ENCODE data around the gene XRCC1. TPM values are rescaled to one million over a fixed set of nuclear protein-coding genes. Genes with fewer than 3 reads are reported as not detected.
A peak's percentile ranks its signal among the peaks of the same experiment; 100 is the strongest.

XRCC1 gene
- total RNA-seq, 4 donors from 2014 or later = 8.0 to 147 (median 15.8) TPM

GRCh38 chr19:43618921-43619261, 43.6 kb upstream of the XRCC1 start:
- intact Hi-C loops (cut with DNase I; ENCODE audit: low total_unique reads) = no loop called here
- DNase-seq = no peak
- in situ Hi-C loops (cut with MboI; ENCODE audit: low pct_ligation_motif_present in 1 of 4, low pct_unique_long_range_greater_than_20kb in 1 of 4, low sequenced_read_pairs in 3 of 4) = no loop called here

GRCh38 chr19:43616954-43617353, 41.6 kb upstream of the XRCC1 start:
- Histone ChIP-seq H3K4me1 (peaks cover 0 to 13% (median 11%) of the 10 kb centered on the region in 4 donors), H3K27me3 (no peaks in the 10 kb centered on the region), H3K27ac (no peak overlapping the region), H3K9me3 (no peaks in the 10 kb centered on the region), H3K4me3 (no peak overlapping the region), H3K36me3 (no peaks in the 10 kb centered on the region)
- in situ Hi-C loops (cut with MboI; ENCODE audit: low pct_ligation_motif_present in 1 of 4, low pct_unique_long_range_greater_than_20kb in 1 of 4, low sequenced_read_pairs in 3 of 4) = no loop called here
- WGBS, 2 donors (ENCODE audit: low coverage in 1 of 2) = 93 to 94% methylated on average over 4 to 6 of the region's 6 CpGs
- no peak for TF ChIP-seq POLR2A (IDR thresholded peaks at IDR 0.05)
- no peak for TF ChIP-seq POLR2AphosphoS5 (IDR thresholded peaks at IDR 0.05)
- TF ChIP-seq EP300 (IDR thresholded peaks at IDR 0.05; ENCODE audit: low read depth) = no peak
- no peak for TF ChIP-seq CTCF (IDR thresholded peaks at IDR 0.05)
- intact Hi-C loops (cut with DNase I; ENCODE audit: low total_unique reads) = no loop called here
- DNase-seq = no peak

More at GRCh38 chr19:43618921-43619261, 43.6 kb upstream of the XRCC1 start:
- no peaks in the 10 kb centered on the region for H3K9me3 ChIP-seq
- 1% methylated on average over 10 of the region's 14 CpGs; no CpG with 5 or more reads in 1 of the 2 donors for WGBS, 2 donors (ENCODE audit: low coverage in 1 of 2)
- H3K4me3 ChIP-seq = peak overlapping the region; percentile 65 to 91 (median 70)
- no peaks in the 10 kb centered on the region for H3K27me3 ChIP-seq
- H3K4me1 ChIP-seq = peaks cover 0 to 13% (median 11%) of the 10 kb centered on the region in 4 donors
- no peak for TF ChIP-seq POLR2AphosphoS5 (IDR thresholded peaks at IDR 0.05)
- no peak for TF ChIP-seq CTCF (IDR thresholded peaks at IDR 0.05)
- no peak for TF ChIP-seq EP300 (IDR thresholded peaks at IDR 0.05; ENCODE audit: low read depth)
- no peak for TF ChIP-seq POLR2A (IDR thresholded peaks at IDR 0.05)
- peak overlapping the region; percentile 88 to 98 (median 94) for H3K27ac ChIP-seq
- no peaks in the 10 kb centered on the region for H3K36me3 ChIP-seq

GRCh38 chr19:43616306-43616705, 41.0 kb upstream of the XRCC1 start:
- Histone ChIP-seq H3K27ac (no peak overlapping the region), H3K9me3 (no peaks in the 10 kb centered on the region), H3K4me1 (peaks cover 0 to 13% (median 11%) of the 10 kb centered on the region in 4 donors), H3K4me3 (no peak overlapping the region), H3K36me3 (no peaks in the 10 kb centered on the region), H3K27me3 (no peaks in the 10 kb centered on the region)
- DNase-seq = no peak
- in situ Hi-C loops (cut with MboI; ENCODE audit: low pct_ligation_motif_present in 1 of 4, low pct_unique_long_range_greater_than_20kb in 1 of 4, low sequenced_read_pairs in 3 of 4) (no loop called here), intact Hi-C loops (cut with DNase I; ENCODE audit: low total_unique reads) (no loop called here)
- WGBS, 2 donors (ENCODE audit: low coverage in 1 of 2) = 96% methylated on average over 1 of the region's 1 CpG; no CpG with 5 or more reads in 1 of the 2 donors
- TF ChIP-seq EP300 (IDR thresholded peaks at IDR 0.05; ENCODE audit: low read depth) = no peak
- TF ChIP-seq POLR2AphosphoS5 (IDR thresholded peaks at IDR 0.05) = no peak
- no peak for TF ChIP-seq CTCF (IDR thresholded peaks at IDR 0.05)
- no peak for TF ChIP-seq POLR2A (IDR thresholded peaks at IDR 0.05)

GRCh38 chr19:43612374-43612773, 37.0 kb upstream of the XRCC1 start:
- in situ Hi-C loops (cut with MboI; ENCODE audit: low pct_ligation_motif_present in 1 of 4, low pct_unique_long_range_greater_than_20kb in 1 of 4, low sequenced_read_pairs in 3 of 4) = no loop called here
- no peaks in the 10 kb centered on the region for H3K4me1 ChIP-seq
- H3K27me3 ChIP-seq = no peaks in the 10 kb centered on the region
- intact Hi-C loops (cut with DNase I; ENCODE audit: low total_unique reads) = no loop called here
- WGBS, 2 donors (ENCODE audit: low coverage in 1 of 2) = 97% methylated on average over 12 of the region's 12 CpGs; no CpG with 5 or more reads in 1 of the 2 donors
- H3K27ac ChIP-seq = no peak overlapping the region
- no peaks in the 10 kb centered on the region for H3K9me3 ChIP-seq
- no peak for TF ChIP-seq POLR2AphosphoS5 (IDR thresholded peaks at IDR 0.05)
- TF ChIP-seq EP300 (IDR thresholded peaks at IDR 0.05; ENCODE audit: low read depth) = no peak
- no peak for TF ChIP-seq CTCF (IDR thresholded peaks at IDR 0.05)
- TF ChIP-seq POLR2A (IDR thresholded peaks at IDR 0.05) = no peak
- H3K36me3 ChIP-seq = no peaks in the 10 kb centered on the region
- DNase-seq = no peak
- no peak overlapping the region for H3K4me3 ChIP-seq
